Measurements from ENCODE around the gene IGLL5. TPM values are rescaled to one million over a fixed set of nuclear protein-coding genes. Genes with fewer than 3 reads are reported as not detected.

Gene IGLL5
- total RNA-seq, 1 donor = 2.0 TPM

- H3K4me1 ChIP-seq (ENCODE audit: insufficient read depth, low read length) = peaks cover 23% of the 10 kb centered on the region
- H3K4me3 ChIP-seq (ENCODE audit: low read length) = no peak overlapping the region
- H3K9me3 ChIP-seq (ENCODE audit: low read depth, low read length) = no peaks in the 10 kb centered on the region
- no peaks in the 10 kb centered on the region for H3K27me3 ChIP-seq (ENCODE audit: insufficient read depth, low read length)
These were observed 31.9 kb upstream of the IGLL5 start for GRCh38 chr22:22855617-22856308.

GRCh38 chr22:22856364-22856763 is 31.3 kb upstream of the IGLL5 start:
- Histone ChIP-seq H3K27me3 (ENCODE audit: insufficient read depth, low read length) (no peaks in the 10 kb centered on the region), H3K4me1 (ENCODE audit: insufficient read depth, low read length) (peaks cover 23% of the 10 kb centered on the region), H3K4me3 (ENCODE audit: low read length) (no peak overlapping the region), H3K9me3 (ENCODE audit: low read depth, low read length) (no peaks in the 10 kb centered on the region)

DNA sequence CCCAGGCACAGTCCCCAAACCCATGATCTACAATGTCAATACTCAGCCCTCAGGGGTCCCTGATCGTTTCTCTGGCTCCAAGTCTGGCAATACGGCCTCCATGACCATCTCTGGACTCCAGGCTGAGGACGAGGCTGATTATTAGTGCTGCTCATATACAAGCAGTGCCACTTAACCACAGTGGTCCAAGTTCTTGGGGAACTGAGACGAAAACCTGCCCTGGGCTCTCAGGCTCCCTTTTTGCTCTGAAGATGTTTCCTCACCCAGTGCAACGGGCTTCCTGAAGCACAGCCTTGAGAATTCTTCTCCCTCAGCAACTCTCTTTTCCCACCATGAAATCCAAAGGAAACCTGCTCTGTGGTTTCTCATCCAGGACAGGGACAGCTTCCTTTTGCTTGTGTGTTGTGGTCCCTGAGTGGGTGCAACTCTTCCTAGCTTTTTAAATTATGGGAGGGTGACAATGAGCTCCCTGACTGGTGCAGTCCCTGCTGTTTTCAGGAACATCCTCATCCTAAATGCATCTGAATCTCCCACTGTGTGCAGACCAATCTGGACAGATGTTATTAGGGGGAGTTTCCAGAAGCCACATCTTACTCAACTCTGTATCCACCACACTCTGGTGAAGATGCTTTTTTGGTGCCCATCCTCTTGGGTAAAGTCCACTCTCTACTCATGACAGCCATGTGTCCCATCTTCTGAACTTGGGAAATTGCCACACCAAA is 30.6 kb upstream of the IGLL5 start:
- no peak overlapping the region for H3K4me3 ChIP-seq (ENCODE audit: low read length)
- H3K4me1 ChIP-seq (ENCODE audit: insufficient read depth, low read length) = peaks cover 23% of the 10 kb centered on the region
- no peaks in the 10 kb centered on the region for H3K27me3 ChIP-seq (ENCODE audit: insufficient read depth, low read length)
- no peaks in the 10 kb centered on the region for H3K9me3 ChIP-seq (ENCODE audit: low read depth, low read length)

DNA sequence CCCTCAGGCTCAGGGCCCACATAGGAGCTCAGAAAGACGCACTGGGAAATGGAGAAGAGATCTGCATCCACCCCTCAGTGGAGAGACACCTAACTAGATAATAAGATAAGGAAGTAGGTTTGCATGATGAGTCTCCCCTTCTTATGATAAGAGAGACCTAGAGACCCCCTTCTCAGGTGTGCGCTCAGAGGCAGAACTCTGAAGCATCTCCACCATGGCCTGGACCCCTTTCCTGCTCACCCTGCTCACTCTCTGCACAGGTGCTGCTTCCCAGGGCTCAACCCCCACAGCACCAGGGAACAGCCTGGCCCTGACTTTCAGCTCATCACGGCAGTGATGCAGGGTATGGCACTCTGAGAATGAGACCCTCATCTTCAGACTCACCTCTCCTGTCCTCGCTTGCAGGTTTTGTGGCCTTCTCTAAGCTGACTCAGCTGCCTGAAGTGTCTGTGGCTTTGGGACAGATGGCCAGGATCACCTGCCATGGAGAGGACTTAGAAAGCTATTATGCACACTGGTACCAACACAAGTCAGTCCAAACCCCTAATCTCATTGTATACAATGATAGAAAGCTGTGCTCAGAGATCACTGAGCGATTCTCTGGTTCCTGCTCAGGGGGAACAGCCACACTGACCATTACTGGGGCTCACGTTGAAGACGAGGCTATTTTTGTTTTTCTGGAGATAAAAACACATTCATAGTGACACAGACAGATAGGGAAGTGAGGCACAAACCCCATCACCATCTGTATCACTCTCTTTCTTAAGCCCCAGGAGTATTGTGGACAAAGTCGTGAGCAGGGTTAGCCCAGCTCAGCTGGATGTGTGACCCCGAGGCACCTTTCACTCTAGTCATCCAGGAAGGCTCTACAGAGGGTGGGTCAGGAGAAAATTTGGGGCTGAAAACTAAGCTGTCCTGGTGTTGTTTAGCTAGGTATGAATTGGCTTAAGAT is 29.7 kb upstream of the IGLL5 start:
- Histone ChIP-seq H3K27me3 (ENCODE audit: insufficient read depth, low read length) (no peaks in the 10 kb centered on the region), H3K9me3 (ENCODE audit: low read depth, low read length) (no peaks in the 10 kb centered on the region), H3K4me3 (ENCODE audit: low read length) (no peak overlapping the region), H3K4me1 (ENCODE audit: insufficient read depth, low read length) (peaks cover 23% of the 10 kb centered on the region)

DNA sequence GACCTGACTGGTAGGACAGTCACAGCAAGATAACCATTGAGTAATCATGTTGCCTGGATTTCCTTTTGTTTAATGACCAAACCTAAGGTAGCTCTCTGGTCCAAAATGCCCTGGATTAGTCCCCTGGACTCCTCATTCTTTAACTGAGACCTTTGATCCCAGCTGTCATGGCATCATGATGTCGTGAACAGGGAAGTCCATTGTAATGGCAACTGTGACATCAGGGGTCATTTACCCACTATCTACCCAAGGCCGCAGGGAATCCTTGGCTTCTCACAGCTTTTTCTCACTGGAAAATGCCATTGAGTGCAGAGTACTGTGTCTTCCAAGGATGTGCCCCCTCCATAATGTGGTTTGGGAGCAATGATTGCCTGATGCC is 29.1 kb upstream of the IGLL5 start:
- peaks cover 23% of the 10 kb centered on the region for H3K4me1 ChIP-seq (ENCODE audit: insufficient read depth, low read length)
- H3K27me3 ChIP-seq (ENCODE audit: insufficient read depth, low read length) = no peaks in the 10 kb centered on the region
- no peak overlapping the region for H3K4me3 ChIP-seq (ENCODE audit: low read length)
- H3K9me3 ChIP-seq (ENCODE audit: low read depth, low read length) = no peaks in the 10 kb centered on the region

DNA sequence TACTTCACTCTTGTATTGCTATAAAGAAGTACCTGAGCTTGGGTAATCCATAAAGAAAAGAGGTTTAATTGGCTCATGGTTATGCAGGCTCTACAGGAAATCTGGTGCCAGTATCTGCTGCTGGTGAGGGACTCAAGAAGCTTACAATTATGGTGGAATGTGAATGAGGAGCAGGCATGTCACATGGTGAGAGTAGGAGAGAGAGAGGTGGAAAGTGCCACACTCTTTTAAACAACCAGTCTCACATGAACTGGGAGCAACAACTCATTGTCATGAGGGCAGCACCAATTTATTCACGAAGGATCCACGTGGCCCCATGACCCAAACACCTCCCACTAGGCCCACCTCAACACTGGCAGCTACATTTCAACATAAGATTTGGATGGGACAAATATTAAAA is 24.6 kb upstream of the IGLL5 start:
- H3K9me3 ChIP-seq (ENCODE audit: low read depth, low read length) = no peaks in the 10 kb centered on the region
- H3K4me1 ChIP-seq (ENCODE audit: insufficient read depth, low read length) = peaks cover 28% of the 10 kb centered on the region
- H3K27me3 ChIP-seq (ENCODE audit: insufficient read depth, low read length) = no peaks in the 10 kb centered on the region
- H3K4me3 ChIP-seq (ENCODE audit: low read length) = no peak overlapping the region

- H3K27me3 ChIP-seq (ENCODE audit: insufficient read depth, low read length) = no peaks in the 10 kb centered on the region
- H3K9me3 ChIP-seq (ENCODE audit: low read depth, low read length) = no peaks in the 10 kb centered on the region
- no peak overlapping the region for H3K4me3 ChIP-seq (ENCODE audit: low read length)
- H3K4me1 ChIP-seq (ENCODE audit: insufficient read depth, low read length) = peaks cover 24% of the 10 kb centered on the region
These were observed 22.1 kb upstream of the IGLL5 start for GRCh38 chr22:22865311-22866072.

GRCh38 chr22:22866381-22867111 is 21.1 kb upstream of the IGLL5 start:
- no peak overlapping the region for H3K4me3 ChIP-seq (ENCODE audit: low read length)
- peaks cover 30% of the 10 kb centered on the region for H3K4me1 ChIP-seq (ENCODE audit: insufficient read depth, low read length)
- H3K27me3 ChIP-seq (ENCODE audit: insufficient read depth, low read length) = no peaks in the 10 kb centered on the region
- no peaks in the 10 kb centered on the region for H3K9me3 ChIP-seq (ENCODE audit: low read depth, low read length)

- H3K4me1 ChIP-seq (ENCODE audit: insufficient read depth, low read length) = peaks cover 32% of the 10 kb centered on the region
- no peak overlapping the region for H3K4me3 ChIP-seq (ENCODE audit: low read length)
- H3K9me3 ChIP-seq (ENCODE audit: low read depth, low read length) = no peaks in the 10 kb centered on the region
- no peaks in the 10 kb centered on the region for H3K27me3 ChIP-seq (ENCODE audit: insufficient read depth, low read length)
These were observed 19.5 kb upstream of the IGLL5 start for GRCh38 chr22:22867996-22868715.

DNA sequence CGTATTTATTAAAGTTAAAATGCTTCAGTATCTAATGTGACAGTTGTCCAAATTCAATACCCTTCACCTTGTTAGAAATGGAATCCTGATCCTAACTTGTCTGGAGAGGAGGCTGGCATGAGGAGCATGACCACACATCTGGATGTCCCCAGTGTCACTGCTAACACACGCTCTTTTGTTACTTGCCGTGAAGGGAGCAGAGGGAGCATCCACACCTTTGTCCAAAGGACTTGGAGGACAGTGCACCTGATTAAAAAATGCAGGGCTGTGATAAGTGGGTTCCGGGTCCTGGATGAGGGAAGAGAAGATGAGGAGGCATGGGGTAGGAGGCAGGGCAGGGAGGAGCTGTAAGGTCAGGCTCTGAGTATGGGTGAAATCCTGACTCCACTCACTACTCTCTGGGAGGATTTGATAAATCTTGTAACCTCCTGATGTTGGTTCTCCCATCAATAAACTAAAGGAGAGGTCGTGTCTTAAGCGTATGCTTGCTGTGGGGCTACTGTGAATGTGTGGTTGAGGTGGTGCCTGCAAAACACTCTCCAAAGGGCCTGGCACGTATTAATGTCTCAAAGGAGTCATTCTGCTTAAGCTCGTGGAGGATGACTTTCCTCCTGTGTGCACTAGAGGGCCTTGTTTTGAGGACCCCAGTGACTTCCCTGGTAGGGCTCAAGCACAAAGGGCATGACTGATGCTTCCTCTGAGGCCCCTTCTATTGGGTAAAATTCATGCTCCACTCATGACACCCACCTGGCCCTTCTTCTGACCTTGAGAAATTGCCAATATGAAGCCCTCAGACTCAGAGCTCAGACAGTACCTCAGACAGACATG is 16.8 kb upstream of the IGLL5 start:
- peaks cover 7% of the 10 kb centered on the region for H3K9me3 ChIP-seq (ENCODE audit: low read depth, low read length)
- no peak overlapping the region for H3K4me3 ChIP-seq (ENCODE audit: low read length)

DNA sequence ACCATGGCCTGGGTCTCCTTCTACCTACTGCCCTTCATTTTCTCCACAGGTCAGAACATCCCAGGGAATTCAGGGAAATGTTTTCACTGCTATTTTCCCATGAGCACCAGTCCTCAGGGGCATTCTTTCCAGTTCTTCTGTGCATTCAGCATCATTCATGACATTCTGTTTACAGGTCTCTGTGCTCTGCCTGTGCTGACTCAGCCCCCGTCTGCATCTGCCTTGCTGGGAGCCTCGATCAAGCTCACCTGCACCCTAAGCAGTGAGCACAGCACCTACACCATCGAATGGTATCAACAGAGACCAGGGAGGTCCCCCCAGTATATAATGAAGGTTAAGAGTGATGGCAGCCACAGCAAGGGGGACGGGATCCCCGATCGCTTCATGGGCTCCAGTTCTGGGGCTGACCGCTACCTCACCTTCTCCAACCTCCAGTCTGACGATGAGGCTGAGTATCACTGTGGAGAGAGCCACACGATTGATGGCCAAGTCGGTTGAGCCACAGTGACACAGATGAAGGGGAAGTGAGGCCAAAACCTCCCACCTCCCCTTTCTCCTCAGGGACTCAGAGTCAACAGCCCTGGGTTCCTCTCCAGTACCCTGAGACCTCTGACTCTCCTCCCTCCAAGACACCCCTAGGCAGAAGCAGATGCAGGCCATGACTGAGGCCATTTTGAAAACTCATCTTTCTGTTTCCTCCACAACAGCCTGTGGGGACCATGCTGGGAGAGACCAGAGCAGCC is 15.9 kb upstream of the IGLL5 start:
- Histone ChIP-seq H3K4me3 (ENCODE audit: low read length) (no peak overlapping the region), H3K4me1 (ENCODE audit: insufficient read depth, low read length) (peaks cover 11% of the 10 kb centered on the region), H3K9me3 (ENCODE audit: low read depth, low read length) (peaks cover 7% of the 10 kb centered on the region), H3K27me3 (ENCODE audit: insufficient read depth, low read length) (no peaks in the 10 kb centered on the region)

More for the DNA sequence above, 16.8 kb upstream of the IGLL5 start:
- Histone ChIP-seq H3K4me1 (ENCODE audit: insufficient read depth, low read length) (peaks cover 20% of the 10 kb centered on the region), H3K27me3 (ENCODE audit: insufficient read depth, low read length) (no peaks in the 10 kb centered on the region)
